GM10248 (cell line): ENCODE data around the gene TTI1.

Experiments
- CTCF ChIA-PET: fragments of 300-600 bp; sonication (Branson Sonifier 250); formaldehyde crosslinking; extraction: SDS; loops from one replicate; lab custom pipeline; 2021; ENCODE audit warnings: antibody characterized with exemption; lab: Yijun Ruan, JAX
- POLR2A ChIA-PET: fragments of 350-650 bp; sonication (Branson Sonifier 250); formaldehyde crosslinking; extraction: SDS; loops from one replicate; lab custom pipeline; 2020; ENCODE audit warnings: antibody characterized with exemption; lab: Yijun Ruan, JAX
- DNase-seq: peaks from one replicate; pipeline ENCODE4 v3.0.0; 2012; ENCODE audit errors: extremely low spot score
- CTCF ChIP-seq: IDR thresholded peaks from 2 replicates; pipeline ENCODE4 v1.5.1; 2012; ENCODE audit warnings: mild to moderate bottlenecking, low read depth; ENCODE audit errors: extremely low read depth, missing control alignments, control extremely low read depth

TTI1 gene

GRCh38 chr20:37984018-37984785 lies 49.1 kb downstream of the TTI1 start:
- no peak for TF ChIP-seq CTCF
- no peak for DNase-seq
- ChIA-PET POLR2A (no interaction called here), CTCF (interaction anchor here (1.3 to 2.8 kb wide), 2 partner anchors 9 to 237 kb away, joined by 3 to 24 read pairs; no protein-coding TSS in a partner anchor)

GRCh38 chr20:37983286-37983685 lies 50.0 kb downstream of the TTI1 start:
- POLR2A ChIA-PET, result no interaction called here
- CTCF ChIA-PET, result interaction anchor here (0.7 to 2.8 kb wide), 3 partner anchors 9 to 90 kb away, joined by 3 to 24 read pairs (median 6); no protein-coding TSS in a partner anchor
- TF ChIP-seq CTCF, result no peak
- DNase-seq, result no peak

- TF ChIP-seq CTCF, result no peak
- POLR2A ChIA-PET, result no interaction called here
Measured at GRCh38 chr20:37981568-37981967, 51.7 kb downstream of the TTI1 start.

GRCh38 chr20:37980876-37981275 lies 52.4 kb downstream of the TTI1 start:
- POLR2A ChIA-PET, result no interaction called here
- DNase-seq, result no peak
- TF ChIP-seq CTCF, result no peak
- CTCF ChIA-PET, result interaction anchor here (1.2 kb wide), 2 partner anchors 18 to 417 kb away, joined by 4 read pairs; no protein-coding TSS in a partner anchor

More at GRCh38 chr20:37981568-37981967, 51.7 kb downstream of the TTI1 start:
- no peak for DNase-seq
- CTCF ChIA-PET, result interaction anchor here (1.2 kb wide), 2 partner anchors 18 to 417 kb away, joined by 4 read pairs; no protein-coding TSS in a partner anchor

- ChIA-PET POLR2A (no interaction called here), CTCF (interaction anchor here (1.2 kb wide), 2 partner anchors 19 to 416 kb away, joined by 4 read pairs; no protein-coding TSS in a partner anchor)
- DNase-seq, result no peak
- no peak for TF ChIP-seq CTCF
Measured at GRCh38 chr20:37980383-37980782, 52.9 kb downstream of the TTI1 start.

GRCh38 chr20:37979021-37979985 lies 54.0 kb downstream of the TTI1 start:
- ChIA-PET CTCF (interaction anchor here (1.0 to 1.4 kb wide), 2 partner anchors 9 to 14 kb away, joined by 3 read pairs; no protein-coding TSS in a partner anchor), POLR2A (no interaction called here)
- no peak for TF ChIP-seq CTCF

More at GRCh38 chr20:37979021-37979985, 54.0 kb downstream of the TTI1 start:
- DNase-seq, result no peak
